ENCODE measurements around the gene HSD17B14. TPM values are rescaled to one million over a fixed set of nuclear protein-coding genes. Genes with fewer than 3 reads are reported as not detected.

Gene HSD17B14
- total RNA-seq, 2 experiments from 2014 or later, result 0.93 to 1.3 TPM

DNA sequence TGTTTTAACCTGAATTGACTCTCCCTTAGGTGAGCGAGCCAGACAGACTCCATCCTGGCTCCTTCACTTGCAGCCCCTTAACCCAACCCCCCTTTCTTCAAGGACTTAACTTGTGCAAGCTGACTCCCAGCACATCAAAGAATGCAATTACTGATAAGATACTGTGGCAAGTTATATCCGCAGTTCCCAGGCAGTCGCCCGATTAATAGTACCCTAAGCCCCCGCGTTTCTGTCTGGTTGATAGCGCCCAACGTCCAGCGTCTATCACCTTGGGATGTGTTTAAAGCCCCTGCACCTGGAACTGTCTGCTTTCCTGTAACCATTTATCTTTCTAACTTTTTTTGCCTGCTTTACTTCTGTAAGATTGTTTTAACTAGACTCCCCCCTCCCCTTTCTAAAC is 6.2 kb downstream of the HSD17B14 start:
- H3K36me3 ChIP-seq (ENCODE audit: insufficient read depth, low read length), result no peaks in the 10 kb centered on the region
- intact Hi-C loops (cut with DNase I, micrococcal nuclease), result no loop called here
- POLR2A ChIA-PET, result no interaction called here
- Mint-ChIP-seq H3K9me3 (no peaks in the 10 kb centered on the region), H3K27ac (no peak overlapping the region), H3K36me3 (ENCODE audit: low read depth) (no peaks in the 10 kb centered on the region), H3K4me1 (ENCODE audit: low read depth) (peaks cover 4% of the 10 kb centered on the region), H3K4me3 (no peak overlapping the region), H3K27me3 (no peaks in the 10 kb centered on the region)
- peaks cover 0 to 4% of the 10 kb centered on the region in 2 experiments for H3K9me3 ChIP-seq (ENCODE audit: control insufficient read depth in 1 of 2, insufficient read depth in 1 of 2, low read length in 2 of 2)
- TF ChIP-seq, protein P1, sequence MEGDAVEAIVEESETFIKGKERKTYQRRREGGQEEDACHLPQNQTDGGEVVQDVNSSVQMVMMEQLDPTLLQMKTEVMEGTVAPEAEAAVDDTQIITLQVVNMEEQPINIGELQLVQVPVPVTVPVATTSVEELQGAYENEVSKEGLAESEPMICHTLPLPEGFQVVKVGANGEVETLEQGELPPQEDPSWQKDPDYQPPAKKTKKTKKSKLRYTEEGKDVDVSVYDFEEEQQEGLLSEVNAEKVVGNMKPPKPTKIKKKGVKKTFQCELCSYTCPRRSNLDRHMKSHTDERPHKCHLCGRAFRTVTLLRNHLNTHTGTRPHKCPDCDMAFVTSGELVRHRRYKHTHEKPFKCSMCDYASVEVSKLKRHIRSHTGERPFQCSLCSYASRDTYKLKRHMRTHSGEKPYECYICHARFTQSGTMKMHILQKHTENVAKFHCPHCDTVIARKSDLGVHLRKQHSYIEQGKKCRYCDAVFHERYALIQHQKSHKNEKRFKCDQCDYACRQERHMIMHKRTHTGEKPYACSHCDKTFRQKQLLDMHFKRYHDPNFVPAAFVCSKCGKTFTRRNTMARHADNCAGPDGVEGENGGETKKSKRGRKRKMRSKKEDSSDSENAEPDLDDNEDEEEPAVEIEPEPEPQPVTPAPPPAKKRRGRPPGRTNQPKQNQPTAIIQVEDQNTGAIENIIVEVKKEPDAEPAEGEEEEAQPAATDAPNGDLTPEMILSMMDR (IDR thresholded peaks at IDR 0.05), result no peak
- no peak overlapping the region for H3K4me3 ChIP-seq (ENCODE audit: low read length)
- no peak overlapping the region for H3K27ac ChIP-seq (ENCODE audit: low read depth in 1 of 2, low read length in 2 of 2)
- CTCF ChIA-PET, result interaction anchor here (0.6 to 1.2 kb wide), 2 partner anchors 35 to 300 kb away, joined by 4 to 5 read pairs; no protein-coding TSS in a partner anchor
- ATAC-seq (ENCODE audit: poor library complexity) (no peak), DNase-seq (no peak)
- no peaks in the 10 kb centered on the region for H3K27me3 ChIP-seq (ENCODE audit: control insufficient read depth in 1 of 2, insufficient read depth in 2 of 2, low read length in 2 of 2)
- no peaks in the 10 kb centered on the region for H3K4me1 ChIP-seq (ENCODE audit: insufficient read depth, low read length)

DNA sequence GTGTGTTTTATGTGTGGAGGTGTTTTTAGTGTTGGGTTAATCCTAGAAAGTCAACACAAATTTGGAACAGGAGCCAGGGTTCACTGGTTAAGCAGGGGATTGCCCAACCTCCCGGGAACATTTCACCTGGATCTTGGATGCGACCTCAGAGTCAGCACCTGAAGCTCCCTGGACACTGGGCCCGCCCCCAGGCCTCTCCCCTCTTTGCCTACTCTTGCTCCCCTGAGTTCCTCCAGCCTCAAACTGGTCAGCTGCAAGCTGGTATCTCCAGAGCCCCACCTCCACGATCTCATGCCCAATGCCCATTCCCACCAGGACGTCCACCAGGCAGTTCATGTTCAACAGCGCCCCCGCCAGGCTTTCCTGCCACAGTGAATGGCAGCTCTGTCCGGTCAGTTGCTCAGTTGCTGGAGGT is 9.7 kb downstream of the HSD17B14 start:
- H3K36me3 ChIP-seq (ENCODE audit: insufficient read depth, low read length), result no peaks in the 10 kb centered on the region
- Mint-ChIP-seq H3K9me3 (no peaks in the 10 kb centered on the region), H3K27me3 (no peaks in the 10 kb centered on the region), H3K4me3 (no peak overlapping the region), H3K36me3 (ENCODE audit: low read depth) (no peaks in the 10 kb centered on the region), H3K27ac (no peak overlapping the region), H3K4me1 (ENCODE audit: low read depth) (no peaks in the 10 kb centered on the region)
- TF ChIP-seq, protein P1 (IDR thresholded peaks at IDR 0.05), result no peak
- no peak overlapping the region for H3K4me3 ChIP-seq (ENCODE audit: low read length)
- ATAC-seq (ENCODE audit: poor library complexity), result no peak
- CTCF ChIA-PET, result interaction anchor here (2.3 kb wide), 1 partner anchor 32 kb away, joined by 6 read pairs; no protein-coding TSS in a partner anchor
- H3K9me3 ChIP-seq (ENCODE audit: control insufficient read depth in 1 of 2, insufficient read depth in 1 of 2, low read length in 2 of 2), result peaks cover 0 to 4% of the 10 kb centered on the region in 2 experiments
- POLR2A ChIA-PET, result no interaction called here
- no peak overlapping the region for H3K27ac ChIP-seq (ENCODE audit: low read depth in 1 of 2, low read length in 2 of 2)
- H3K27me3 ChIP-seq (ENCODE audit: control insufficient read depth in 1 of 2, insufficient read depth in 2 of 2, low read length in 2 of 2), result no peaks in the 10 kb centered on the region
- no peaks in the 10 kb centered on the region for H3K4me1 ChIP-seq (ENCODE audit: insufficient read depth, low read length)
- no peak for DNase-seq
- intact Hi-C loops (cut with DNase I, micrococcal nuclease), result no loop called here

DNA sequence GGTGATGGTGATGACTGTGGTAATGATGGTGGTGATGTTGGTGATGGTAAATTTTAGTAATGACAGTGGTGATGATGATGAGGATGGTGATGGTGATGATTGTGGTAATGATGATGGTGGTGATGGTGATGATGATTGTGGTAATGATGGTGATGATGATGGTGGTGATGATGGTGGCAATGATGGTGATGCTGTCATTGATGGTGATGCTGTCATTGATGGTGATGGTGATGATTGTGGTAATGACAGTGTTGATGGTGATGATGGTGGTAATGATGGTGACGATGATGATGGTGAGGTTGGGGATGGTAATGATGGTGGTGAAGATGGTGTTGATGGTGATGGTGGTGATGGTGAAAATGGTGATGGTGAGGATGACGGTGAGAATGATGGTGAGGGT is 13.8 kb downstream of the HSD17B14 start:
- intact Hi-C loops (cut with DNase I, micrococcal nuclease), result no loop called here
- CTCF ChIA-PET, result no interaction called here
- TF ChIP-seq, protein P1 (IDR thresholded peaks at IDR 0.05), result no peak
- Histone ChIP-seq H3K36me3 (ENCODE audit: insufficient read depth, low read length) (no peaks in the 10 kb centered on the region), H3K4me1 (ENCODE audit: insufficient read depth, low read length) (no peaks in the 10 kb centered on the region), H3K4me3 (ENCODE audit: low read length) (no peak overlapping the region), H3K9me3 (ENCODE audit: control insufficient read depth in 1 of 2, insufficient read depth in 1 of 2, low read length in 2 of 2) (peaks cover 0 to 4% of the 10 kb centered on the region in 2 experiments), H3K27ac (ENCODE audit: low read depth in 1 of 2, low read length in 2 of 2) (no peak overlapping the region), H3K27me3 (ENCODE audit: control insufficient read depth in 1 of 2, insufficient read depth in 2 of 2, low read length in 2 of 2) (no peaks in the 10 kb centered on the region)
- H3K9me3 Mint-ChIP-seq, result no peaks in the 10 kb centered on the region
- POLR2A ChIA-PET, result no interaction called here
- DNase-seq (no peak), ATAC-seq (ENCODE audit: poor library complexity) (no peak)
- H3K27me3 Mint-ChIP-seq, result no peaks in the 10 kb centered on the region
- H3K36me3 Mint-ChIP-seq (ENCODE audit: low read depth), result no peaks in the 10 kb centered on the region
- H3K27ac Mint-ChIP-seq, result no peak overlapping the region
- no peaks in the 10 kb centered on the region for H3K4me1 Mint-ChIP-seq (ENCODE audit: low read depth)
- H3K4me3 Mint-ChIP-seq, result no peak overlapping the region

Measured in CD4-positive, alpha-beta T cell (primary cell).